MM.1S (cell line): Measurements from ENCODE around the gene ITPRIPL1.

ENCODE experiments used
- EZH2 ChIP-seq: fragments of 300-600 bp; sonication (generic); optimal IDR thresholded peaks from 2 replicates; pipeline ENCODE3; 2017; ENCODE audit warnings: low read depth, mild to moderate bottlenecking, antibody characterized with exemption, low read length, mixed read lengths
- EZH2phosphoT487 ChIP-seq: fragments of 300-600 bp; sonication (generic); IDR thresholded peaks from 2 replicates; pipeline ENCODE4 v1.6.1; 2018; ENCODE audit warnings: antibody characterized with exemption, low read length
- TF ChIP-seq, protein P1 (sequence below): fragments of 300-600 bp; sonication (generic); IDR thresholded peaks from 2 replicates; pipeline ENCODE4 v1.5.1; 2016; ENCODE audit warnings: antibody characterized with exemption, low read length, mixed read lengths

DNA sequence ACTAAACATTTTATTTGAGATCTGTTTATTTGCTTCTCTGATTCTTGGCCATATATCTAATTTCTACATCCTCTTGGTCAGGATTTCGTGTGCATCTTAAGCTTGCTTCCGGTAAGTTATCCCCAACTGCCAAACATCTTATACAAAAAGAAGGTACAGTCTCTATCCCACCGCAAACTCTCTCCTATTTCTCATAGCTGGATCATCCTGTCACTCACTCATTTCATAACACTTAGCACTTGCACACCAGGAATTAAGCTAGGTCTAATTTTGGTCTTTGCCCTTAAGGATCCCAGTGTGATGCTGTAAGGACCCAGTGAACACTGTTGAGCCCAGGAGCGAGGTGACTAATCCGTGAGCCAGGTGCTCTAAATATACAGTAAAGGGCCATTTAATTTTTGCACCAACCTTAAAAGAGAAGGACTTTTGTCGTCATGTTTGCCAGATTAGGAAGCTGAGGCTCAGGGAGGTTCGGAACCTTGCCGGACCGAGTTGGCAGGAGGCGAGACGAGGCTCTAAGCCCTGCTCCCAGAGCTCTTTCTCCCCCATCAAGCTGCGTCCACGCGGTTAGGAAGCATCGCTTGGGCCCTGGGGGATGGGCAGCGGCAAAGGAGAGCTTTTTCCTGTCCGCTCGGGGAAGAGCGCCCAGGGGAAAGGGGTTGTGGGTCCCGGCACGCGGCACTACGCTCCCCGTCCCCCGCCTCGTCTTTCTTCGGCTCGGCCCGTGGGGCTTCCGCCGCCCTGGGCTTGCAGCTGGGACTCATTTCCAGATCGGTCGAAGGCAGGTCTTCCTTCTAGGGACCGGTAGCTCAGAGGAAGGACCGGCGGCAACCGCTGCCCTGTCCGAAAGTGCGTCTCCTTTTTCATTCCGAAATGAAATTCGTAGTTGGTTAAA, 4.1 kb upstream of the ITPRIPL1 start:
- TF ChIP-seq, protein P1, sequence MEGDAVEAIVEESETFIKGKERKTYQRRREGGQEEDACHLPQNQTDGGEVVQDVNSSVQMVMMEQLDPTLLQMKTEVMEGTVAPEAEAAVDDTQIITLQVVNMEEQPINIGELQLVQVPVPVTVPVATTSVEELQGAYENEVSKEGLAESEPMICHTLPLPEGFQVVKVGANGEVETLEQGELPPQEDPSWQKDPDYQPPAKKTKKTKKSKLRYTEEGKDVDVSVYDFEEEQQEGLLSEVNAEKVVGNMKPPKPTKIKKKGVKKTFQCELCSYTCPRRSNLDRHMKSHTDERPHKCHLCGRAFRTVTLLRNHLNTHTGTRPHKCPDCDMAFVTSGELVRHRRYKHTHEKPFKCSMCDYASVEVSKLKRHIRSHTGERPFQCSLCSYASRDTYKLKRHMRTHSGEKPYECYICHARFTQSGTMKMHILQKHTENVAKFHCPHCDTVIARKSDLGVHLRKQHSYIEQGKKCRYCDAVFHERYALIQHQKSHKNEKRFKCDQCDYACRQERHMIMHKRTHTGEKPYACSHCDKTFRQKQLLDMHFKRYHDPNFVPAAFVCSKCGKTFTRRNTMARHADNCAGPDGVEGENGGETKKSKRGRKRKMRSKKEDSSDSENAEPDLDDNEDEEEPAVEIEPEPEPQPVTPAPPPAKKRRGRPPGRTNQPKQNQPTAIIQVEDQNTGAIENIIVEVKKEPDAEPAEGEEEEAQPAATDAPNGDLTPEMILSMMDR, result no peak
- TF ChIP-seq EZH2 (no peak), EZH2phosphoT487 (no peak)
